Measurements from ENCODE around the gene CCL7.

CCL7 gene

GRCh38 chr17:34237458-34237857 is 32.6 kb upstream of the CCL7 start:
- no peaks in the 10 kb centered on the region for H3K9me3 Mint-ChIP-seq
- no peaks in the 10 kb centered on the region for H3K4me1 Mint-ChIP-seq (ENCODE audit: low read depth)
- no peaks in the 10 kb centered on the region for H3K36me3 Mint-ChIP-seq (ENCODE audit: low read depth)
- H3K27ac Mint-ChIP-seq = no peak overlapping the region
- H3K27me3 Mint-ChIP-seq = peaks cover 41% of the 10 kb centered on the region
- DNase-seq = no peak
- no peak overlapping the region for H3K4me3 Mint-ChIP-seq

GRCh38 chr17:34241062-34241461 is 29.0 kb upstream of the CCL7 start:
- H3K27me3 Mint-ChIP-seq = peaks cover 31% of the 10 kb centered on the region
- no peaks in the 10 kb centered on the region for H3K4me1 Mint-ChIP-seq (ENCODE audit: low read depth)
- no peaks in the 10 kb centered on the region for H3K9me3 Mint-ChIP-seq
- H3K36me3 Mint-ChIP-seq (ENCODE audit: low read depth) = no peaks in the 10 kb centered on the region
- DNase-seq = no peak
- no peak overlapping the region for H3K27ac Mint-ChIP-seq
- H3K4me3 Mint-ChIP-seq = no peak overlapping the region

GRCh38 chr17:34242587-34243363 is 27.2 kb upstream of the CCL7 start:
- H3K9me3 Mint-ChIP-seq = no peaks in the 10 kb centered on the region
- H3K4me1 Mint-ChIP-seq (ENCODE audit: low read depth) = no peaks in the 10 kb centered on the region
- peaks cover 21% of the 10 kb centered on the region for H3K27me3 Mint-ChIP-seq
- no peaks in the 10 kb centered on the region for H3K36me3 Mint-ChIP-seq (ENCODE audit: low read depth)
- no peak overlapping the region for H3K27ac Mint-ChIP-seq
- no peak for DNase-seq
- no peak overlapping the region for H3K4me3 Mint-ChIP-seq

GRCh38 chr17:34243364-34244320 is 26.4 kb upstream of the CCL7 start:
- Mint-ChIP-seq H3K4me1 (ENCODE audit: low read depth) (no peaks in the 10 kb centered on the region), H3K27me3 (peaks cover 19% of the 10 kb centered on the region), H3K4me3 (no peak overlapping the region), H3K36me3 (ENCODE audit: low read depth) (no peaks in the 10 kb centered on the region), H3K9me3 (no peaks in the 10 kb centered on the region), H3K27ac (no peak overlapping the region)
- DNase-seq = no peak

GRCh38 chr17:34245351-34245905 is 24.6 kb upstream of the CCL7 start:
- DNase-seq = no peak
- H3K27me3 Mint-ChIP-seq = peaks cover 6% of the 10 kb centered on the region
- no peaks in the 10 kb centered on the region for H3K36me3 Mint-ChIP-seq (ENCODE audit: low read depth)
- H3K4me1 Mint-ChIP-seq (ENCODE audit: low read depth) = no peaks in the 10 kb centered on the region
- no peaks in the 10 kb centered on the region for H3K9me3 Mint-ChIP-seq
- no peak overlapping the region for H3K4me3 Mint-ChIP-seq
- no peak overlapping the region for H3K27ac Mint-ChIP-seq

GRCh38 chr17:34246446-34246845 is 23.6 kb upstream of the CCL7 start:
- Mint-ChIP-seq H3K9me3 (no peaks in the 10 kb centered on the region), H3K27me3 (peaks cover 10% of the 10 kb centered on the region), H3K4me3 (no peak overlapping the region), H3K4me1 (ENCODE audit: low read depth) (no peaks in the 10 kb centered on the region), H3K36me3 (ENCODE audit: low read depth) (no peaks in the 10 kb centered on the region), H3K27ac (no peak overlapping the region)
- no peak for DNase-seq

- Mint-ChIP-seq H3K27me3 (peaks cover 14% of the 10 kb centered on the region), H3K4me3 (no peak overlapping the region), H3K9me3 (no peaks in the 10 kb centered on the region), H3K36me3 (ENCODE audit: low read depth) (no peaks in the 10 kb centered on the region), H3K27ac (no peak overlapping the region), H3K4me1 (ENCODE audit: low read depth) (no peaks in the 10 kb centered on the region)
- DNase-seq = no peak
Observed at GRCh38 chr17:34246881-34247280, 23.1 kb upstream of the CCL7 start.

GRCh38 chr17:34248511-34249024 is 21.5 kb upstream of the CCL7 start:
- Mint-ChIP-seq H3K9me3 (no peaks in the 10 kb centered on the region), H3K4me3 (no peak overlapping the region), H3K27me3 (peaks cover 22% of the 10 kb centered on the region), H3K36me3 (ENCODE audit: low read depth) (no peaks in the 10 kb centered on the region), H3K4me1 (ENCODE audit: low read depth) (no peaks in the 10 kb centered on the region), H3K27ac (no peak overlapping the region)
- DNase-seq = no peak

DNA sequence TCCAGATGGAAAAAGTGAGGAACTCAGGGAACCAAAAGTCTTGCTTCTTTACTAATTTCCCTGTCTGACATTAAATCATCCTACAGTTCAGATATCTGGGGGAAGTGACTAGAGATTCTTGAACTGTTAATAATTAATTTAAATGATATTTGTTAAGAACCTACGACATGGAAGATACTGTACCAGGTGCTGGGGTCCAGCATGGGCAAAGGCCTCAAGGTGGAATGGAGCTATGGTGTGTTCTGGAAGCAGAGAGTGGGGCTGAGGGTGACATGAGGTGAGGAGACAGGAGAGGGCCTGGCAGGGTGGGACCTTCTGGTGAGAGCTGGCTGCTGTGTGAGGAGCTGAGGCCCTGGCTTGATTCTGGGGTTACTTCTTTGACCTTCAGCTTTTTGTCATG is 21.0 kb upstream of the CCL7 start:
- H3K4me3 Mint-ChIP-seq = no peak overlapping the region
- H3K36me3 Mint-ChIP-seq (ENCODE audit: low read depth) = no peaks in the 10 kb centered on the region
- no peaks in the 10 kb centered on the region for H3K4me1 Mint-ChIP-seq (ENCODE audit: low read depth)
- H3K9me3 Mint-ChIP-seq = no peaks in the 10 kb centered on the region
- peaks cover 27% of the 10 kb centered on the region for H3K27me3 Mint-ChIP-seq
- no peak for DNase-seq
- H3K27ac Mint-ChIP-seq = no peak overlapping the region

GRCh38 chr17:34249478-34249877 is 20.5 kb upstream of the CCL7 start:
- no peak for DNase-seq
- H3K27me3 Mint-ChIP-seq = peaks cover 30% of the 10 kb centered on the region
- H3K4me1 Mint-ChIP-seq (ENCODE audit: low read depth) = no peaks in the 10 kb centered on the region
- no peaks in the 10 kb centered on the region for H3K9me3 Mint-ChIP-seq
- H3K4me3 Mint-ChIP-seq = no peak overlapping the region
- no peaks in the 10 kb centered on the region for H3K36me3 Mint-ChIP-seq (ENCODE audit: low read depth)
- H3K27ac Mint-ChIP-seq = no peak overlapping the region

- no peaks in the 10 kb centered on the region for H3K36me3 Mint-ChIP-seq (ENCODE audit: low read depth)
- no peak overlapping the region for H3K27ac Mint-ChIP-seq
- peaks cover 44% of the 10 kb centered on the region for H3K27me3 Mint-ChIP-seq
- no peak overlapping the region for H3K4me3 Mint-ChIP-seq
- H3K9me3 Mint-ChIP-seq = no peaks in the 10 kb centered on the region
- peaks cover 4% of the 10 kb centered on the region for H3K4me1 Mint-ChIP-seq (ENCODE audit: low read depth)
- DNase-seq = no peak
Observed at GRCh38 chr17:34251186-34251585, 18.8 kb upstream of the CCL7 start.

GRCh38 chr17:34252095-34252443 is 18.0 kb upstream of the CCL7 start:
- peaks cover 52% of the 10 kb centered on the region for H3K27me3 Mint-ChIP-seq
- peaks cover 4% of the 10 kb centered on the region for H3K4me1 Mint-ChIP-seq (ENCODE audit: low read depth)
- no peak overlapping the region for H3K27ac Mint-ChIP-seq
- H3K4me3 Mint-ChIP-seq = no peak overlapping the region
- H3K9me3 Mint-ChIP-seq = no peaks in the 10 kb centered on the region
- H3K36me3 Mint-ChIP-seq (ENCODE audit: low read depth) = no peaks in the 10 kb centered on the region
- DNase-seq = no peak

DNA sequence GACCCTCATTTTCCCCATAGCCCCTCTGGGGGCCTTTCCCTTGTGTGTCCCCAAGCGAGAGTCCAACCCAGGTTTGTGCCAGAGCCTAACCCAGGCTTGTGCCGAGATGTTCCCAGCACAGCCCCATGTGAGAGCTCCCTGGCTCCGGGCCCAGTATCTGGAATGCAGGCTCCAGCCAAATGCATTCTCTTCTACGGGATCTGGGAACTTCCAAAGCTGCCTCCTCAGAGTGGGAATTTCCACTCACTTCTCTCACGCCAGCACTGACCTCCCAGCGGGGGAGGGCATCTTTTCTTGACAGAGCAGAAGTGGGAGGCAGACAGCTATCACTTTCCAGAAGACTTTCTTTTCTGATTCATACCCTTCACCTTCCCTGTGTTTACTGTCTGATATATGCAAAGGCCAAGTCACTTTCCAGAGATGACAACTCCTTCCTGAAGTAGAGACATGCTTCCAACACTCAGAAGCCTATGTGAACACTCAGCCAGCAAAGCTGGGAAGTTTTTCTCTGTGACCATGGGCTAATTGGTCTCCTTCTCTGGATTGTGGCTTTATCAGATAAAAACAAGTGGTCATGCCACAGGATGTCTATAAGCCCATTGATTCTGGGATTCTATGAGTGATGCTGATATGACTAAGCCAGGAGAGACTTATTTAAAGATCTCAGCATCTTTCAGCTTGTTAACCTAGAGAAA is 17.4 kb upstream of the CCL7 start:
- peaks cover 58% of the 10 kb centered on the region for H3K27me3 Mint-ChIP-seq
- no peak overlapping the region for H3K4me3 Mint-ChIP-seq
- no peaks in the 10 kb centered on the region for H3K36me3 Mint-ChIP-seq (ENCODE audit: low read depth)
- no peak overlapping the region for H3K27ac Mint-ChIP-seq
- H3K9me3 Mint-ChIP-seq = no peaks in the 10 kb centered on the region
- DNase-seq = no peak
- peaks cover 4% of the 10 kb centered on the region for H3K4me1 Mint-ChIP-seq (ENCODE audit: low read depth)

- H3K27ac Mint-ChIP-seq = no peak overlapping the region
- no peaks in the 10 kb centered on the region for H3K36me3 Mint-ChIP-seq (ENCODE audit: low read depth)
- H3K9me3 Mint-ChIP-seq = no peaks in the 10 kb centered on the region
- no peak for DNase-seq
- no peak overlapping the region for H3K4me3 Mint-ChIP-seq
- peaks cover 4% of the 10 kb centered on the region for H3K4me1 Mint-ChIP-seq (ENCODE audit: low read depth)
- peaks cover 63% of the 10 kb centered on the region for H3K27me3 Mint-ChIP-seq
Observed at GRCh38 chr17:34253139-34253525, 16.9 kb upstream of the CCL7 start.
